HepG2 (cell line): ENCODE results near the gene CENPC. TPM values are rescaled to one million over a fixed set of nuclear protein-coding genes. Genes with fewer than 3 reads are reported as not detected.
A peak's percentile ranks its signal among the peaks of the same experiment; 100 is the strongest.

Experiments
- CEBPG ChIP-seq: IDR thresholded peaks from 2 replicates; pipeline ENCODE4 v1.6.1; 2016
- DMAP1 ChIP-seq: IDR thresholded peaks from 2 replicates; pipeline ENCODE4 v1.6.1; 2016
- ELF3 ChIP-seq: IDR thresholded peaks from 2 replicates; pipeline ENCODE4 v1.6.1; 2016; ENCODE audit warnings: missing genetic modification reagents, missing compliant biosample characterization
- GABPB1 ChIP-seq: IDR thresholded peaks from 2 replicates; pipeline ENCODE4 v1.6.1; 2016; ENCODE audit warnings: mild to moderate bottlenecking, missing genetic modification reagents, moderate library complexity, missing compliant biosample characterization
- GTF3A ChIP-seq: sonication (generic); formaldehyde crosslinking; conservative IDR thresholded peaks from 2 replicates; pipeline ENCODE4 v1.4.0; 2020; ENCODE audit warnings: mild to moderate bottlenecking, missing genetic modification reagents
- HNRNPLL ChIP-seq: fragments of 200-400 bp; formaldehyde crosslinking; IDR thresholded peaks from 2 replicates; pipeline ENCODE4 v1.6.1; 2017; ENCODE audit warnings: mild to moderate bottlenecking, low read depth, low read length; ENCODE audit not compliant: poor library complexity, severe bottlenecking
- RFX5 ChIP-seq: IDR thresholded peaks from 2 replicates; pipeline ENCODE4 v1.6.1; 2011; ENCODE audit warnings: low read depth, low read length, improper control_type of control experiment
- RNF2 ChIP-seq: fragments of 450-650 bp; conservative IDR thresholded peaks from 2 replicates; pipeline ENCODE4 v1.6.1; 2016; ENCODE audit warnings: low read depth
- RXRB ChIP-seq: IDR thresholded peaks from 2 replicates; pipeline ENCODE4 v1.6.1; 2016; ENCODE audit warnings: borderline replicate concordance, missing genetic modification reagents, missing compliant biosample characterization
- SATB2 ChIP-seq: sonication (generic); formaldehyde crosslinking; IDR thresholded peaks from 2 replicates; pipeline ENCODE4 v1.5.0; 2020; ENCODE audit warnings: missing genetic modification reagents
- SMC3 ChIP-seq: IDR thresholded peaks from 2 replicates; pipeline ENCODE4 v1.6.1; 2011; ENCODE audit warnings: low read length, improper control_type of control experiment
- SOX6 ChIP-seq, 2 experiments: fragments of 450-650 bp in 1 of 2; sonication (generic) in 1 of 2; formaldehyde crosslinking in 1 of 2; IDR thresholded peaks; 2 replicates each; pipeline versions ENCODE4 v1.4.0 to v1.6.1; 2017 to 2020; ENCODE audit warnings: antibody characterized with exemption in 1 of 2, mild to moderate bottlenecking in 1 of 2, missing genetic modification reagents in 1 of 2
- ZNF230 ChIP-seq: sonication (generic); formaldehyde crosslinking; IDR thresholded peaks from 2 replicates; pipeline ENCODE4 v1.4.0; 2020; ENCODE audit warnings: mild to moderate bottlenecking, missing genetic modification reagents
- ZNF264 ChIP-seq: sonication (generic); formaldehyde crosslinking; IDR thresholded peaks from 2 replicates; pipeline ENCODE4 v1.4.0; 2020; ENCODE audit warnings: missing genetic modification reagents
- ZNF430 ChIP-seq: sonication (generic); formaldehyde crosslinking; IDR thresholded peaks from 2 replicates; pipeline ENCODE4 v1.9.0; 2021; ENCODE audit warnings: mild to moderate bottlenecking, missing genetic modification reagents
- ZNF619 ChIP-seq: sonication (generic); formaldehyde crosslinking; IDR thresholded peaks from 2 replicates; pipeline ENCODE4 v1.4.0; 2020; ENCODE audit warnings: mild to moderate bottlenecking, missing genetic modification reagents
- polyA plus RNA-seq, 8 experiments: library from polyadenylated mRNA; depleted of rRNA in 3 of 8; stranded (reverse) in 7 of 8; unstranded in 1 of 8; fragments of >200 nt; fragmentation: Illumina TruSeq in 4 of 8; extraction: Trizol in 4 of 8; gene quantifications; 2 replicates each; pipeline versions ENCODE4 v1.2.1 to v1.2.3, GENCODE V29; 2011 to 2016; ENCODE audit warnings: low read depth in 4 of 8, missing spikeins in 1 of 8, mixed read lengths in 1 of 8; ENCODE audit not compliant: insufficient read depth in 1 of 8
- total RNA-seq, 5 experiments: library from RNA; depleted of rRNA; stranded (reverse); fragments of >200 nt; fragmentation: Illumina TruSeq; extraction: Trizol; gene quantifications; 2 replicates each; pipeline ENCODE4 v1.2.3, GENCODE V29; 2016; ENCODE audit warnings: low read depth in 1 of 5
- TF ChIP-seq, protein P1 (sequence below): sonication (generic); formaldehyde crosslinking; IDR thresholded peaks from 2 replicates; pipeline ENCODE4 v1.4.0; 2020; ENCODE audit warnings: mild to moderate bottlenecking, missing genetic modification reagents
- TF ChIP-seq, protein P2 (sequence below): sonication (generic); formaldehyde crosslinking; IDR thresholded peaks from 2 replicates; pipeline ENCODE4 v1.5.0; 2020; ENCODE audit warnings: missing genetic modification reagents
- TF ChIP-seq, protein P3 (sequence below): sonication (generic); formaldehyde crosslinking; IDR thresholded peaks from 2 replicates; pipeline ENCODE4 v1.5.1; 2020; ENCODE audit warnings: mild to moderate bottlenecking, moderate library complexity, missing genetic modification reagents

Gene CENPC
- total and polyA plus RNA-seq, 2 of the 13 experiments (the other 11 are each of a cell fraction or from before 2014, with no cell fraction given), result 4.7 to 16.4 TPM

DNA sequence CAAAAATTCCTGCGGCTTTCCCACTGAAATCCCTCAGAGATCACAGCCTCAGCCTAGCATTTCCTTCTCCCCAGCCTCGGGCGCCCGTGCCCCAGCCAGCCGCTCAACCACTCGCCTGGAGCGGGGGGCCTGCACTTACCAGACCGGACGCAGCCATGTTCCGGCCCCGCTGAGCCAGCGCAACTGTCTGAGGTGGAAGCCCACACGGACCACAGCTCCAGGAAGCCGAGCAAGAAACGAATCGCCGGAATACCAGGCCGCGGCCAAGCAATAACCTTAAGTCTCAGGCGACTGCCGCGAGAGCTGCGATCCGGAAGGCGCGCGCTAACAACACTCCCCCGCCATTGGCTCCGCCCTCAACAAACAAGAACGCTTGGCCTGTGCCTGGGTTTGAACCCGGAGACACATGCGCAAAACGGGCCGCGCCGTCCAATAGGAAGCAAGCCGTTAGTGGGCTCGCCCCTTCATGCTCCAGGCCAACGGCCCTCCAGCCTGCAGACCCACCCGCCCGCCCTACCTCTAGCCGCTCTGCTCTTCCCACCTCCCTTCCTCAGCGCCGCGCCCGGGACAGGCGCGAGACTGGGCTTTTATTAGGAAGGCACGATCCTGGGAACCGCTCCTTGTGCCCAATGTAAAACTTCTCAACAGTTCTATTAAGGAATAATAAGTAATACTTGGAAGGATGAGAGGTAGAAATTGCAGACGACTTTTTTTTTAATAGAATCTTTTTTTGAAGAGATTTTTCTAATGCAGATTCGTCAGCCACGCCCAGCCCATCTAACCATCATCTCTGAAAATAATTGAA is at the start of gene CENPC (continued):
- TF ChIP-seq, protein P1, sequence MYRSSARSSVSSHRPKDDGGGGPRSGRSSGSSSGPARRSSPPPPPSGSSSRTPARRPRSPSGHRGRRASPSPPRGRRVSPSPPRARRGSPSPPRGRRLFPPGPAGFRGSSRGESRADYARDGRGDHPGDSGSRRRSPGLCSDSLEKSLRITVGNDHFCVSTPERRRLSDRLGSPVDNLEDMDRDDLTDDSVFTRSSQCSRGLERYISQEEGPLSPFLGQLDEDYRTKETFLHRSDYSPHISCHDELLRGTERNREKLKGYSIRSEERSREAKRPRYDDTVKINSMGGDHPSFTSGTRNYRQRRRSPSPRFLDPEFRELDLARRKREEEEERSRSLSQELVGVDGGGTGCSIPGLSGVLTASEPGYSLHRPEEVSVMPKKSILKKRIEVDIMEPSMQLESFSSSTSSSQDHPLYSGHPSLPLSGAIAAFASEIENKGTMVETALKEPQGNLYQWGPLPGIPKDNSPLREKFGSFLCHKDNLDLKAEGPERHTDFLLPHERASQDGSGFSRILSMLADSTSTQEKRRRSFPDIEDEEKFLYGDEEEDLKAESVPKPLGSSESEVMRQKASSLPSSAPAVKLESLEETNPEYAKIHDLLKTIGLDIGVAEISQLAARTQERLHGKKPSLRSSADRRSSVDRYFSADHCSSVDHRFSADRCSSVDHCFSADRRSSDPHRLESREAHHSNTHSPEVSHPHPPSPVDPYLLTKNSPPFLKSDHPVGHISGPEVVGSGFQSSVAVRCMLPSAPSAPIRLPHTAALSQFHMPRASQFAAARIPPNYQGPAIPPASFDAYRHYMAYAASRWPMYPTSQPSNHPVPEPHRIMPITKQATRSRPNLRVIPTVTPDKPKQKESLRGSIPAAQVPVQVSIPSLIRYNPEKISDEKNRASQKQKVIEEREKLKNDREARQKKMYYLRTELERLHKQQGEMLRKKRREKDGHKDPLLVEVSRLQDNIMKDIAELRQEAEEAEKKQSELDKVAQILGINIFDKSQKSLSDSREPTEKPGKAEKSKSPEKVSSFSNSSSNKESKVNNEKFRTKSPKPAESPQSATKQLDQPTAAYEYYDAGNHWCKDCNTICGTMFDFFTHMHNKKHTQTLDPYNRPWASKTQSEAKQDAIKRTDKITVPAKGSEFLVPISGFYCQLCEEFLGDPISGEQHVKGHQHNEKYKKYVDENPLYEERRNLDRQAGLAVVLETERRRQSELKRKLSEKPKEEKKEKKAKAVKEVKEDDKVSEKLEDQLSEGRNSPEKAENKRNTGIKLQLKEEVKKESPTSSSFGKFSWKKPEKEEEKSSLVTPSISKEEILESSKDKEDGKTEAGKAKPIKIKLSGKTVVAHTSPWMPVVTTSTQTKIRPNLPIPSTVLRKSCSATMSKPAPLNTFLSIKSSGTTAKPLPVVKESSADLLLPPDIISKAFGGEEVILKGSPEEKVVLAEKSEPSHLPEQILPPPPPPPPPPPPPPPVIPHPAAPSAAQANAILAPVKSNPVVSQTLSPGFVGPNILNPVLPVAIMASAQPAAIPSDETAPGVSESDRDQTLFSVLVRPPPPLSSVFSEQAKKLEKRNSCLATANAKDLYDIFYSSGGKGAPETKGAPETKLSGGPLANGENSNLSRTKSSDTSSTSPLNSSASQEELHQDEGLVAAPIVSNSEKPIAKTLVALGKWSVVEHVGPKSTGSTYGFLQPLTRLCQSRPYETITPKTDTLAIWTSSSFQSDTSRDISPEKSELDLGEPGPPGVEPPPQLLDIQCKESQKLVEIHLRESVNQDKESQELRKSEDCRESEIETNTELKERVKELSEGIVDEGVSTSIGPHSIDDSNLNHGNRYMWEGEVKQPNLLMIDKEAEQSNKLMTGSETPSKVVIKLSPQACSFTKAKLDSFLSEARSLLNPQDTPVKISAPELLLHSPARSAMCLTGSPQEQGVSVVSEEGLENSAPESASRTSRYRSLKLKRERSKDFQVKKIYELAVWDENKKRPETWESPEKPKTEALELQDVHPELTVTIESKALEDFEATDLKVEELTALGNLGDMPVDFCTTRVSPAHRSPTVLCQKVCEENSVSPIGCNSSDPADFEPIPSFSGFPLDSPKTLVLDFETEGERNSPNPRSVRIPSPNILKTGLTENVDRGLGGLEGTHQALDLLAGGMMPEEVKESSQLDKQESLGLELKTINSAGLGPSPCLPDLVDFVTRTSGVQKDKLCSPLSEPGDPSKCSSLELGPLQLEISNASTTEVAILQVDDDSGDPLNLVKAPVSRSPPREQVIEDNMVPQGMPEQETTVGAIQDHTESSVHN (CRISPR knock-in tag), result no peak
- TF ChIP-seq, protein P2, sequence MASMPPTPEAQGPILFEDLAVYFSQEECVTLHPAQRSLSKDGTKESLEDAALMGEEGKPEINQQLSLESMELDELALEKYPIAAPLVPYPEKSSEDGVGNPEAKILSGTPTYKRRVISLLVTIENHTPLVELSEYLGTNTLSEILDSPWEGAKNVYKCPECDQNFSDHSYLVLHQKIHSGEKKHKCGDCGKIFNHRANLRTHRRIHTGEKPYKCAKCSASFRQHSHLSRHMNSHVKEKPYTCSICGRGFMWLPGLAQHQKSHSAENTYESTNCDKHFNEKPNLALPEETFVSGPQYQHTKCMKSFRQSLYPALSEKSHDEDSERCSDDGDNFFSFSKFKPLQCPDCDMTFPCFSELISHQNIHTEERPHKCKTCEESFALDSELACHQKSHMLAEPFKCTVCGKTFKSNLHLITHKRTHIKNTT, result no peak
- peak; percentile 81 for TF ChIP-seq HNRNPLL
- TF ChIP-seq ZNF430 (CRISPR knock-in tag), result 0 out of 2 replicates have a peak, but pooled peaks have one; percentile 71
- TF ChIP-seq ZNF230, result 0 out of 2 replicates have a peak, but pooled peaks have one; percentile 43
- no peak for TF ChIP-seq SATB2 (CRISPR knock-in tag)
- peak; percentile 62; the same call in 1 of the 2 replicates for TF ChIP-seq ZNF264 (CRISPR knock-in tag)
- TF ChIP-seq, protein P3, sequence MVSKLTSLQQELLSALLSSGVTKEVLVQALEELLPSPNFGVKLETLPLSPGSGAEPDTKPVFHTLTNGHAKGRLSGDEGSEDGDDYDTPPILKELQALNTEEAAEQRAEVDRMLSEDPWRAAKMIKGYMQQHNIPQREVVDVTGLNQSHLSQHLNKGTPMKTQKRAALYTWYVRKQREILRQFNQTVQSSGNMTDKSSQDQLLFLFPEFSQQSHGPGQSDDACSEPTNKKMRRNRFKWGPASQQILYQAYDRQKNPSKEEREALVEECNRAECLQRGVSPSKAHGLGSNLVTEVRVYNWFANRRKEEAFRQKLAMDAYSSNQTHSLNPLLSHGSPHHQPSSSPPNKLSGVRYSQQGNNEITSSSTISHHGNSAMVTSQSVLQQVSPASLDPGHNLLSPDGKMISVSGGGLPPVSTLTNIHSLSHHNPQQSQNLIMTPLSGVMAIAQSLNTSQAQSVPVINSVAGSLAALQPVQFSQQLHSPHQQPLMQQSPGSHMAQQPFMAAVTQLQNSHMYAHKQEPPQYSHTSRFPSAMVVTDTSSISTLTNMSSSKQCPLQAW, result peak; percentile 60; the same call in 1 of the 2 replicates
- TF ChIP-seq GTF3A (CRISPR knock-in tag), result no peak
- TF ChIP-seq RFX5, result 0 out of 2 replicates have a peak, but pooled peaks have one; percentile 21
- TF ChIP-seq ZNF619, result 0 out of 2 replicates have a peak, but pooled peaks have one; percentile 27
- TF ChIP-seq SMC3, result no peak
- TF ChIP-seq RXRB (CRISPR knock-in tag), result peak; percentile 41; the same call in 1 of the 2 replicates
- peak; percentile 89; the same call in 1 of the 2 replicates for TF ChIP-seq DMAP1
- 0 out of 2 replicates have a peak, but pooled peaks have one; percentile 9 for TF ChIP-seq CEBPG (CRISPR knock-in tag)
- peak; percentile 83 for TF ChIP-seq GABPB1
- peak; percentile 68; the same call in 1 of the 2 replicates for TF ChIP-seq ELF3 (CRISPR knock-in tag)
- TF ChIP-seq RNF2, result no peak; the same call in 1 of the 2 replicates
- TF ChIP-seq SOX6 (IDR thresholded peaks at IDR 0.05), result no peak
- peak; percentile 41; the same call in 1 of the 2 replicates for TF ChIP-seq SOX6 (CRISPR knock-in tag; IDR thresholded peaks at IDR 0.05)
